Upper lobe of left lung (tissue), 6 donors: ENCODE results near the gene SEMA4C. TPM values are rescaled to one million over a fixed set of nuclear protein-coding genes. Genes with fewer than 3 reads are reported as not detected.
A peak's percentile ranks its signal among the peaks of the same experiment; 100 is the strongest.

Source experiments
- ATAC-seq, 2 donors: fragments of 200-7000 bp; cut with Tn5 transposase; one replicate each; pipeline ENCODE4 v1.9.1; 2022; ENCODE audit warnings: mild to moderate bottlenecking in 2 of 2, moderate library complexity in 2 of 2; ENCODE audit not compliant: low FRiP score in 2 of 2
- DNase-seq, 2 donors: peaks; one replicate each; pipeline ENCODE4 v3.0.0-alpha.2; 2019 to 2020
- H3K27ac ChIP-seq, 4 donors: fragments of 200-600 bp; sonication (generic); one replicate each; pipeline ENCODE4 v1.5.1; 2016 to 2019
- H3K27me3 ChIP-seq, 4 donors: fragments of 200-600 bp; sonication (generic); one replicate each; pipeline ENCODE4 v1.5.1; 2017 to 2019
- H3K36me3 ChIP-seq, 4 donors: fragments of 200-600 bp; sonication (generic); one replicate each; pipeline ENCODE4 v1.5.1; 2016 to 2019
- H3K4me1 ChIP-seq, 4 donors: fragments of 200-600 bp; sonication (generic); one replicate each; pipeline ENCODE4 v1.5.1; 2018 to 2019
- H3K4me3 ChIP-seq, 4 donors: fragments of 200-600 bp; sonication (generic); one replicate each; pipeline ENCODE4 v1.5.1; 2017 to 2019; ENCODE audit warnings: mild to moderate bottlenecking in 2 of 4, moderate library complexity in 1 of 4
- H3K9me3 ChIP-seq, 4 donors: fragments of 200-600 bp; sonication (generic); one replicate each; pipeline ENCODE4 v1.5.1; 2018 to 2019
- CTCF ChIP-seq, 6 experiments: fragments of 450-650 bp in 4 of 6; fragments of 200-600 bp in 2 of 6; sonication (generic) in 2 of 6; IDR thresholded peaks; one replicate each; pipeline ENCODE4 v1.5.1; 2016 to 2019; ENCODE audit warnings: antibody characterized with exemption in 6 of 6
- EP300 ChIP-seq, 4 donors: sonication (generic); formaldehyde crosslinking; IDR thresholded peaks; one replicate each; pipeline ENCODE4 v1.5.1; 2017; ENCODE audit warnings: antibody characterized with exemption in 4 of 4, control low read depth in 2 of 4
- POLR2A ChIP-seq, 4 donors: fragments of 450-650 bp; IDR thresholded peaks; one replicate each; pipeline ENCODE4 v1.5.1; 2016 to 2017; ENCODE audit warnings: antibody characterized with exemption in 4 of 4, mild to moderate bottlenecking in 2 of 4
- POLR2AphosphoS5 ChIP-seq, 2 donors: sonication (generic); formaldehyde crosslinking; IDR thresholded peaks; one replicate each; pipeline ENCODE4 v1.5.1; 2017; ENCODE audit warnings: antibody characterized with exemption in 2 of 2
- WGBS, 2 donors: methylation state at CpG; one replicate each; pipeline ENCODE4 v1.1.5; 2017 to 2018; 5-methylcytosine and 5-hydroxymethylcytosine counted together
- total RNA-seq, 6 donors: library from RNA; depleted of rRNA in 4 of 6; stranded (reverse); fragments of >200 nt in 4 of 6; gene quantifications; one replicate each; pipeline versions ENCODE4 v1.1.0 to v1.2.1, GENCODE V29; 2016 to 2021
- donor health status: DM: no; HTN: no; CAD: no; lungs with moderate emphysema.
- donor health status: DM: no; HTN: yes; CAD: no; lungs with severe emphysema.

Gene SEMA4C
- total RNA-seq, 6 donors from 2014 or later, result 14.0 to 43.6 (median 24.2) TPM

- TF ChIP-seq EP300 (IDR thresholded peaks at IDR 0.05) (no peak), CTCF (IDR thresholded peaks at IDR 0.05) (no peak), POLR2A (IDR thresholded peaks at IDR 0.05) (no peak), POLR2AphosphoS5 (IDR thresholded peaks at IDR 0.05) (no peak)
- Histone ChIP-seq H3K4me1 (peaks cover 0 to 12% (median 5%) of the 10 kb centered on the region in 4 donors), H3K4me3 (no peak overlapping the region), H3K9me3 (no peaks in the 10 kb centered on the region), H3K36me3 (no peaks in the 10 kb centered on the region), H3K27ac (no peak overlapping the region), H3K27me3 (no peaks in the 10 kb centered on the region)
- 95 to 97% methylated on average over 11 to 15 of the region's 18 CpGs for WGBS, 2 donors
- ATAC-seq, result no peak
- peak in 1 of 2 donors; percentile 67 for DNase-seq
Observed at GRCh38 chr2:96879545-96880040, 9.7 kb upstream of the SEMA4C start.

- H3K36me3 ChIP-seq, result no peaks in the 10 kb centered on the region
- 72 to 90% methylated on average over 8 to 17 of the region's 22 CpGs for WGBS, 2 donors
- TF ChIP-seq POLR2A (IDR thresholded peaks at IDR 0.05) (no peak), POLR2AphosphoS5 (IDR thresholded peaks at IDR 0.05) (no peak), EP300 (IDR thresholded peaks at IDR 0.05) (no peak), CTCF (IDR thresholded peaks at IDR 0.05) (no peak)
- ATAC-seq (no peak), DNase-seq (no peak)
- no peak overlapping the region for H3K27ac ChIP-seq
- peaks cover 2 to 18% (median 12%) of the 10 kb centered on the region in 4 donors for H3K4me1 ChIP-seq
- no peaks in the 10 kb centered on the region for H3K27me3 ChIP-seq
- no peak overlapping the region for H3K4me3 ChIP-seq
- H3K9me3 ChIP-seq, result no peaks in the 10 kb centered on the region
Observed at GRCh38 chr2:96878796-96879544, 9.1 kb upstream of the SEMA4C start.

DNA sequence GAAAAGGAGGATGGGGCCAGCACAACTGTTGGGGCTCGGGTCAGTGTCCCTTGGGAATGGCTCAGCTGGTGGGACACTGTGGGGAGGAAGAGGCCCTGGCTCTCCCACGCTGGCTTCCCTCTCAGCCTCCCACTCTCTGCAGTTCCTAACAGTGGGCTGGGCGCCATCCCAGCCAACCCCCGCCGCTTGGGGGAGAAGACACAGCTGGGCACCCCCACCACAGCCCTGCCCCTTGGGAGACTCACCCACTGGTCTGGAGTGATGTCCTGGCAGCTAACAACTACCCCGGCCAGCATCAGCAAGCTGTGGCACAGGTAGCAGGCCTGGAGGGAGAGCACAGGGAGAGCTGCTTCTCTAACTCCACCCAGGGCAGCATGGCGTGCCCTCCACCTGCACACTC lies 8.3 kb upstream of the SEMA4C start:
- TF ChIP-seq EP300 (IDR thresholded peaks at IDR 0.05) (no peak), POLR2A (IDR thresholded peaks at IDR 0.05) (no peak), CTCF (IDR thresholded peaks at IDR 0.05) (no peak), POLR2AphosphoS5 (IDR thresholded peaks at IDR 0.05) (no peak)
- ATAC-seq, result no peak
- peaks cover 10 to 26% (median 19%) of the 10 kb centered on the region in 4 donors for H3K4me1 ChIP-seq
- no peak overlapping the region for H3K27ac ChIP-seq
- WGBS, 2 donors, result 88 to 90% methylated on average over 3 to 5 of the region's 7 CpGs
- DNase-seq, result peak in 1 of 2 donors; percentile 66
- no peaks in the 10 kb centered on the region for H3K27me3 ChIP-seq
- no peaks in the 10 kb centered on the region for H3K36me3 ChIP-seq
- H3K9me3 ChIP-seq, result no peaks in the 10 kb centered on the region
- H3K4me3 ChIP-seq, result no peak overlapping the region

DNA sequence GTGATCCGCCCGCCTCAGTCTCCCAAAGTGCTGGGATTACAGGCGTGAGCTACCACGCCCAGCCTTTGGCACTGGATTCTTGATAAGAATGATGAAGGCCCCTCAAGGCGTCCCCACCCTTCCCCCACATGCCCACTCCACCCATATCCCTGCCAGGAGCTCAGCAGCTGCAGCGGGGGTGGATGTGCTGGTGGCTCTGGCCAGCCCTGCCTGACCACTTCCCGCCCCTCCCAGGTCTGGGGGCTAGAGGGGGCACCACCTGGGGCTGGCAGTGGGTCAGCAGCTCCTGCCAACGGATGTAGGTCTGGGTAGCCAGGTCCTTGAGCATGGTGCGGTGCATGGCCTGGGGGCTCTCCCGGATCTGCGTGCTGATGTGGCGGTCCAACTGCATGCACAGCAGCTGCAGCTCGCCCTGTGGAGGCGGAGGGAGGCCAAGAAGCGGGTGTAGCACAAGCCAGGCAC lies 7.8 kb upstream of the SEMA4C start:
- no peak for ATAC-seq
- peak in 1 of 2 donors; percentile 70 for DNase-seq
- Histone ChIP-seq H3K27me3 (no peaks in the 10 kb centered on the region), H3K4me3 (no peak overlapping the region), H3K36me3 (no peaks in the 10 kb centered on the region), H3K9me3 (no peaks in the 10 kb centered on the region), H3K27ac (no peak overlapping the region), H3K4me1 (peaks cover 15 to 28% (median 23%) of the 10 kb centered on the region in 4 donors)
- TF ChIP-seq CTCF (IDR thresholded peaks at IDR 0.05) (no peak), POLR2AphosphoS5 (IDR thresholded peaks at IDR 0.05) (no peak), POLR2A (IDR thresholded peaks at IDR 0.05) (no peak)
- WGBS, 2 donors, result 88 to 89% methylated on average over 10 to 14 of the region's 15 CpGs
